HEK293 (cell line): ENCODE results near the gene TIGD2.

Experiments used
- EGR2 ChIP-seq: fragments of 450-650 bp; formaldehyde crosslinking; IDR thresholded peaks from 2 replicates; pipeline ENCODE4 v1.5.1; 2016; ENCODE audit warnings: low read depth, missing biosample characterization, missing genetic modification characterization
- YY1 ChIP-seq: fragments of 450-650 bp; formaldehyde crosslinking; IDR thresholded peaks from 2 replicates; pipeline ENCODE4 v1.5.1; 2018; ENCODE audit warnings: missing biosample characterization, missing genetic modification characterization
- ZNF701 ChIP-seq: fragments of 450-650 bp; formaldehyde crosslinking; IDR thresholded peaks from 2 replicates; pipeline ENCODE4 v1.5.1; 2016; ENCODE audit warnings: missing biosample characterization, missing genetic modification characterization
- TF ChIP-seq, protein P1 (sequence below): fragments of 450-650 bp; formaldehyde crosslinking; IDR thresholded peaks from 2 replicates; pipeline ENCODE4 v1.5.1; 2017; ENCODE audit warnings: missing biosample characterization, missing genetic modification characterization
- TF ChIP-seq, protein P2 (sequence below): fragments of 450-650 bp; formaldehyde crosslinking; IDR thresholded peaks from 2 replicates; pipeline ENCODE4 v1.5.1; 2016; ENCODE audit warnings: missing biosample characterization, missing genetic modification characterization
- TF ChIP-seq, protein P3 (sequence below): fragments of 450-650 bp; formaldehyde crosslinking; IDR thresholded peaks from 2 replicates; pipeline ENCODE4 v1.5.1; 2016; ENCODE audit warnings: missing biosample characterization, missing genetic modification characterization, low read depth

DNA sequence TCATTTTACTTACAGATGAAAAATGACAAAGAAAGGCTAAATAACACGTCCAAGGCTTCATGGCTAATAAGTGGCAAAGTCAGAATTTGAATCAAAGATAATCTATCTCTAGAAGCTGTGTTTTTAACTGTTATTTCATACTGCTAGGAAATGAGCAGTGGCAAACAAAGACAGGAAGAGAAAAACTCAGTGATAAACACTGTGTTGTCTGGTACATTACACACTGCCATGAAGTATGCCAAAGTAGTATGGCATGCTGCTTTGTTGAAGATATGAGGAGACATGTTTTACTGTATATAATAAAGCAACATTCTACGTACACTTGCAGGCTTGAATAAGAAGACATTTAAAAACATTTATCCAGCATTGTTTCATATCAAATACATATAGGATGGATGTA lies 49.5 kb downstream of the TIGD2 start:
- TF ChIP-seq, protein P1, sequence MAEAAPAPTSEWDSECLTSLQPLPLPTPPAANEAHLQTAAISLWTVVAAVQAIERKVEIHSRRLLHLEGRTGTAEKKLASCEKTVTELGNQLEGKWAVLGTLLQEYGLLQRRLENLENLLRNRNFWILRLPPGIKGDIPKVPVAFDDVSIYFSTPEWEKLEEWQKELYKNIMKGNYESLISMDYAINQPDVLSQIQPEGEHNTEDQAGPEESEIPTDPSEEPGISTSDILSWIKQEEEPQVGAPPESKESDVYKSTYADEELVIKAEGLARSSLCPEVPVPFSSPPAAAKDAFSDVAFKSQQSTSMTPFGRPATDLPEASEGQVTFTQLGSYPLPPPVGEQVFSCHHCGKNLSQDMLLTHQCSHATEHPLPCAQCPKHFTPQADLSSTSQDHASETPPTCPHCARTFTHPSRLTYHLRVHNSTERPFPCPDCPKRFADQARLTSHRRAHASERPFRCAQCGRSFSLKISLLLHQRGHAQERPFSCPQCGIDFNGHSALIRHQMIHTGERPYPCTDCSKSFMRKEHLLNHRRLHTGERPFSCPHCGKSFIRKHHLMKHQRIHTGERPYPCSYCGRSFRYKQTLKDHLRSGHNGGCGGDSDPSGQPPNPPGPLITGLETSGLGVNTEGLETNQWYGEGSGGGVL (tag by site-specific recombination), result no peak
- TF ChIP-seq ZNF701 (tag by site-specific recombination) (no peak), YY1 (tag by site-specific recombination) (no peak), EGR2 (tag by site-specific recombination) (no peak)
- TF ChIP-seq, protein P2, sequence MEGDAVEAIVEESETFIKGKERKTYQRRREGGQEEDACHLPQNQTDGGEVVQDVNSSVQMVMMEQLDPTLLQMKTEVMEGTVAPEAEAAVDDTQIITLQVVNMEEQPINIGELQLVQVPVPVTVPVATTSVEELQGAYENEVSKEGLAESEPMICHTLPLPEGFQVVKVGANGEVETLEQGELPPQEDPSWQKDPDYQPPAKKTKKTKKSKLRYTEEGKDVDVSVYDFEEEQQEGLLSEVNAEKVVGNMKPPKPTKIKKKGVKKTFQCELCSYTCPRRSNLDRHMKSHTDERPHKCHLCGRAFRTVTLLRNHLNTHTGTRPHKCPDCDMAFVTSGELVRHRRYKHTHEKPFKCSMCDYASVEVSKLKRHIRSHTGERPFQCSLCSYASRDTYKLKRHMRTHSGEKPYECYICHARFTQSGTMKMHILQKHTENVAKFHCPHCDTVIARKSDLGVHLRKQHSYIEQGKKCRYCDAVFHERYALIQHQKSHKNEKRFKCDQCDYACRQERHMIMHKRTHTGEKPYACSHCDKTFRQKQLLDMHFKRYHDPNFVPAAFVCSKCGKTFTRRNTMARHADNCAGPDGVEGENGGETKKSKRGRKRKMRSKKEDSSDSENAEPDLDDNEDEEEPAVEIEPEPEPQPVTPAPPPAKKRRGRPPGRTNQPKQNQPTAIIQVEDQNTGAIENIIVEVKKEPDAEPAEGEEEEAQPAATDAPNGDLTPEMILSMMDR (tag by site-specific recombination), result no peak
- TF ChIP-seq, protein P3, sequence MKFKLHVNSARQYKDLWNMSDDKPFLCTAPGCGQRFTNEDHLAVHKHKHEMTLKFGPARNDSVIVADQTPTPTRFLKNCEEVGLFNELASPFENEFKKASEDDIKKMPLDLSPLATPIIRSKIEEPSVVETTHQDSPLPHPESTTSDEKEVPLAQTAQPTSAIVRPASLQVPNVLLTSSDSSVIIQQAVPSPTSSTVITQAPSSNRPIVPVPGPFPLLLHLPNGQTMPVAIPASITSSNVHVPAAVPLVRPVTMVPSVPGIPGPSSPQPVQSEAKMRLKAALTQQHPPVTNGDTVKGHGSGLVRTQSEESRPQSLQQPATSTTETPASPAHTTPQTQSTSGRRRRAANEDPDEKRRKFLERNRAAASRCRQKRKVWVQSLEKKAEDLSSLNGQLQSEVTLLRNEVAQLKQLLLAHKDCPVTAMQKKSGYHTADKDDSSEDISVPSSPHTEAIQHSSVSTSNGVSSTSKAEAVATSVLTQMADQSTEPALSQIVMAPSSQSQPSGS (tag by site-specific recombination), result no peak
